Calu3 (cell line): ENCODE results near the gene TMX2. TPM values are rescaled to one million over a fixed set of nuclear protein-coding genes. Genes with fewer than 3 reads are reported as not detected.

ENCODE experiments used
- BruUV-seq: library from RNA; stranded (reverse); fragments of 400-500 nt; replicated peaks from 2 replicates; lab custom pipeline; 2021; lab: Mats Ljungman, UMichigan
- CTCF ChIA-PET: fragments of 300-600 bp; sonication (Branson Sonifier 250); formaldehyde crosslinking; loops from one replicate; lab custom pipeline; 2022; ENCODE audit warnings: antibody characterized with exemption; lab: Charles Lee
- DNase-seq: peaks from one replicate; pipeline ENCODE4 v3.0.0; 2022
- H3K27ac Mint-ChIP-seq: one replicate; pipeline ENCODE4 v1.8.0; 2022; ENCODE audit warnings: mixed read lengths; ENCODE audit not compliant: unreplicated experiment
- H3K27me3 Mint-ChIP-seq: one replicate; pipeline ENCODE4 v1.8.0; 2022; ENCODE audit warnings: mixed read lengths; ENCODE audit not compliant: unreplicated experiment
- H3K36me3 Mint-ChIP-seq: one replicate; pipeline ENCODE4 v1.8.0; 2022; ENCODE audit warnings: mild to moderate bottlenecking, moderate library complexity, mixed read lengths; ENCODE audit not compliant: insufficient read depth, unreplicated experiment
- H3K4me1 Mint-ChIP-seq: one replicate; pipeline ENCODE4 v1.8.0; 2022; ENCODE audit warnings: mild to moderate bottlenecking, low read depth, mixed read lengths; ENCODE audit not compliant: unreplicated experiment
- H3K4me3 Mint-ChIP-seq: one replicate; pipeline ENCODE4 v1.8.0; 2022; ENCODE audit warnings: mild to moderate bottlenecking, low read depth, moderate library complexity, mixed read lengths; ENCODE audit not compliant: unreplicated experiment
- H3K9me3 Mint-ChIP-seq: one replicate; pipeline ENCODE4 v1.8.0; 2022; ENCODE audit warnings: low read depth, mixed read lengths; ENCODE audit not compliant: unreplicated experiment
- CTCF ChIP-seq: fragments of 200-600 bp; IDR thresholded peaks from one replicate; pipeline ENCODE4 v1.8.0; 2022; ENCODE audit warnings: antibody characterized with exemption; ENCODE audit not compliant: unreplicated experiment
- intact Hi-C: fragments of 100-400 bp; cut with micrococcal nuclease; formaldehyde crosslinking; loops from one replicate; pipeline ENCODE4 v1.10.0; 2022; ENCODE audit not compliant: unreplicated experiment
- total RNA-seq: library from RNA; stranded (reverse); gene quantifications from 2 replicates; pipeline ENCODE4 v1.2.3, GENCODE V29; 2022

The TMX2 gene
- total RNA-seq, 1 experiment from 2014 or later: 152 TPM

GRCh38 chr11:57764972-57765371, 52.6 kb downstream of the TMX2 start:
- Mint-ChIP-seq H3K9me3 (no peaks in the 10 kb centered on the region), H3K36me3 (peaks cover 81% of the 10 kb centered on the region), H3K4me3 (peak overlapping the region; percentile 88), H3K27me3 (no peaks in the 10 kb centered on the region), H3K27ac (peak overlapping the region; percentile 99), H3K4me1 (peaks cover 51% of the 10 kb centered on the region)
- CTCF ChIA-PET: interaction anchor here (0.5 to 2.1 kb wide), 9 partner anchors 10 to 36 kb away, joined by 3 to 7 read pairs (median 4); no protein-coding TSS in a partner anchor
- no peak for DNase-seq
- TF ChIP-seq CTCF: no peak
- intact Hi-C loops: no loop called here
- BruUV-seq: no TSS peak

GRCh38 chr11:57770793-57771192, 58.4 kb downstream of the TMX2 start:
- Mint-ChIP-seq H3K4me1 (peaks cover 78% of the 10 kb centered on the region), H3K4me3 (peak overlapping the region; percentile 10), H3K36me3 (peaks cover 75% of the 10 kb centered on the region), H3K9me3 (peaks cover 4% of the 10 kb centered on the region), H3K27ac (peak overlapping the region; percentile 57), H3K27me3 (no peaks in the 10 kb centered on the region)
- no peak for TF ChIP-seq CTCF
- intact Hi-C loops: no loop called here
- DNase-seq: no peak
- no TSS peak for BruUV-seq
- CTCF ChIA-PET: interaction anchor here (1.0 kb wide), 1 partner anchor 10 kb away, joined by 3 read pairs; no protein-coding TSS in a partner anchor

- Mint-ChIP-seq H3K36me3 (peaks cover 75% of the 10 kb centered on the region), H3K27me3 (no peaks in the 10 kb centered on the region), H3K9me3 (peaks cover 4% of the 10 kb centered on the region), H3K4me3 (peak overlapping the region; percentile 10), H3K27ac (peak overlapping the region; percentile 57), H3K4me1 (peaks cover 80% of the 10 kb centered on the region)
- no peak for TF ChIP-seq CTCF
- CTCF ChIA-PET: interaction anchor here (1.1 to 1.7 kb wide), 2 partner anchors 10 to 13 kb away, joined by 7 to 9 read pairs; partner anchors contain the start of gene CTNND1
- BruUV-seq: no TSS peak
- no peak for DNase-seq
- intact Hi-C loops: no loop called here
Measured at GRCh38 chr11:57771365-57771764, 59.0 kb downstream of the TMX2 start.

GRCh38 chr11:57772562-57772961, 60.2 kb downstream of the TMX2 start:
- CTCF ChIA-PET: interaction anchor here (1.1 to 1.7 kb wide), 2 partner anchors 11 to 15 kb away, joined by 7 to 9 read pairs; partner anchors contain the start of gene CTNND1
- Mint-ChIP-seq H3K36me3 (peaks cover 75% of the 10 kb centered on the region), H3K4me1 (peaks cover 80% of the 10 kb centered on the region), H3K27me3 (no peaks in the 10 kb centered on the region), H3K4me3 (peak overlapping the region; percentile 52), H3K27ac (peak overlapping the region; percentile 62), H3K9me3 (peaks cover 4% of the 10 kb centered on the region)
- DNase-seq: no peak
- BruUV-seq: no TSS peak
- intact Hi-C loops: no loop called here
- TF ChIP-seq CTCF: no peak
